ENCODE measurements around the gene FGF19. TPM values are rescaled to one million over a fixed set of nuclear protein-coding genes. Genes with fewer than 3 reads are reported as not detected.

FGF19 gene
- total RNA-seq: not detected

DNA sequence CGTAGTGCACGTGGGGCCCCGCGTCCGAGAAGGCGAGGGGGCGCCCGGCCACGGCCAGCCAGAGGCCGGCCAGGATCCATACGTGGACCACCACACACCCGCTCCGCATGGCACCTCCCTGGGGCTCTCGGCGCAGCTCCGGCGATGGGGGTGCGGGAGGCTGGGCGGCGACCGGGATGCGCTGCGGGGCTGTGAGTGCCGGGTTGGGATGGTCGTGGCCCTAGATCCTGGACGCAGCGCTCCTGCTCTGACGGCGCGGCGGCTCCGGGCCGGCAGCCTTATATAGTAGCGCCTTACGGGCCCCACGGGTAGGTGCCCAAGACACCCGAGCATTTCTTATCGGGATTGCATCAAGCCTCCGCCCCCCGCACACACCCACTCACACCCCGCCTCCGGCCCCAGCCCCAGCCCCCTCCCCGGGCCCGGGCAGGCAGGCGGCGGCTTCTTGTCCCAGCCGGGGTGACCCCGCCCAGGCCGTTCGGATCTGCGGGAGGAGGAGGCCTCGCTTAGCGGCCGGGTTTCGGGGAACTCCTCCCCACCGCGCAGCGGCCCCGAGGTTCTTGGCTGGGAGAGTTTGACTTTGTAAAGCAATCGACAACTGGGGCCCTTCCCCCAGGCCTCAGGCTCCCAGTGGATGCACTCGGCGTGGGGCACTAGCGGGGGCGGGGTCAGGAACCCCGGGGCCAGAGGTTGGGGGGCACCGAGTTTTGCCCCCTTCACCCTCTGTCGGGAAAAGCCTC is at the start of gene FGF19:
TSS of gene FGF19 (minus strand) at position 255 of the 740 bp plus-strand sequence. CDS start at position 109, 146 bp downstream.
- Histone ChIP-seq H3K36me3 (no peaks in the 10 kb centered on the region), H3K4me3 (peak within 1 kb of the TSS in 2 of 4 donors; percentile 24 to 51), H3K27me3 (peaks cover 22 to 92% (median 26%) of the 10 kb centered on the region in 4 donors), H3K9me3 (no peaks in the 10 kb centered on the region), H3K27ac (no peak within 1 kb of the TSS), H3K4me1 (peaks cover 9 to 52% (median 16%) of the 10 kb centered on the region in 3 donors)
- no peak for DNase-seq
- no peak for TF ChIP-seq POLR2A (IDR thresholded peaks at IDR 0.05)
- intact Hi-C loops (cut with DNase I): loop anchor here (10.0 kb wide), 1 partner anchor 181 kb away; no protein-coding TSS in a partner anchor
- 5% methylated on average over 3 of the region's 67 CpGs; no CpG with 5 or more reads in 1 of the 2 donors for WGBS, 2 donors

- intact Hi-C loops (cut with DNase I): no loop called here
Measured at GRCh38 chr11:69752890-69753289, 49.1 kb upstream of the FGF19 start.

DNA sequence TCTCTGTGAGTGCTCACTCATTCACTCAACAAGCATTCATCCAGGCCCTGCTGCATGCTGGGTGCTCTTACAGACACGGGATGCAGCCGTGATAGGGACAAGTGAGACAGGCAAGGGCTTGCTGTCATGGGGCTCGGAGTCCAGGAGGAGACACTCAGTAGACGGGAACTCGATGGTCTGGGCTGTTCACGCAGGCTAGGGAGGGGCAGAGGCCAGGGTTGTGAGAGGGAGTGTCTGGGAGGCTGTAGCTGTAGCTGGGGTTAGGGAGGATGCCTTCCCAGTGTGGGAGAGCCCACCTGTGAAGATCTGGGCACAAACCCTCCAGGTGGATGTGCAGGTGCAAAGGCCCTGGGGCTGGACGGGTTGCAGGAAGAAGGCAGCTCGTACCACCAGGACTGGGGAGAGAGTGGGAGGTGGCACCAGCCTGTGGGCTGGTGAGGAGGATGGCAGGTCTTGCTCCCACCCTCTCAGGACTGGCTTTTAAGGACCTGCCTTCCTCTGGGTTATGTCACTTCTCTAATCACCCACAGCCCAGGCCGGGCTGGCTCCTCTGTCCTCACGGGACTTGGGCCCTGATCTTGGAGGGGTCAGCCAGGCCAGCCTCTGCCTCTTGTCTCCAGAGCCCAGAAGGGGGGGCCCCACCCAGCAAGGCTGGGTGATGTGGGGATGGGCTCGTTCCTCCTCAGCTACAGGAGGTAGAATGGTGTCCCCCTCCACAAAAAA is 47.2 kb upstream of the FGF19 start:
- intact Hi-C loops (cut with DNase I): no loop called here
- 61 to 66% methylated on average over 7 to 8 of the region's 11 CpGs for WGBS, 2 donors
- Histone ChIP-seq H3K4me3 (no peak overlapping the region), H3K36me3 (no peaks in the 10 kb centered on the region), H3K27me3 (peaks cover 0 to 58% (median 0%) of the 10 kb centered on the region in 4 donors), H3K4me1 (no peaks in the 10 kb centered on the region), H3K9me3 (peaks cover 0 to 3% (median 0%) of the 10 kb centered on the region in 3 donors), H3K27ac (no peak overlapping the region)
- no peak for TF ChIP-seq POLR2A (IDR thresholded peaks at IDR 0.05)
- TF ChIP-seq CTCF (IDR thresholded peaks at IDR 0.05): no peak
- no peak for DNase-seq

More at GRCh38 chr11:69752890-69753289, 49.1 kb upstream of the FGF19 start:
- no peak overlapping the region for H3K27ac ChIP-seq
- no peaks in the 10 kb centered on the region for H3K36me3 ChIP-seq
- peaks cover 0 to 46% (median 0%) of the 10 kb centered on the region in 4 donors for H3K27me3 ChIP-seq
- TF ChIP-seq CTCF (IDR thresholded peaks at IDR 0.05) (no peak), POLR2A (IDR thresholded peaks at IDR 0.05) (no peak)
- no peak for DNase-seq
- H3K4me3 ChIP-seq: no peak overlapping the region
- H3K4me1 ChIP-seq: no peaks in the 10 kb centered on the region
- WGBS, 2 donors: 22% methylated on average over 3 of the region's 4 CpGs; no CpG with 5 or more reads in 1 of the 2 donors
- peaks cover 0 to 4% (median 0%) of the 10 kb centered on the region in 3 donors for H3K9me3 ChIP-seq

GRCh38 chr11:69750108-69750850 is 46.5 kb upstream of the FGF19 start:
- TF ChIP-seq POLR2A (IDR thresholded peaks at IDR 0.05) (no peak), CTCF (IDR thresholded peaks at IDR 0.05) (no peak)
- Histone ChIP-seq H3K9me3 (no peaks in the 10 kb centered on the region), H3K27me3 (peaks cover 0 to 66% (median 0%) of the 10 kb centered on the region in 4 donors), H3K4me1 (no peaks in the 10 kb centered on the region), H3K36me3 (no peaks in the 10 kb centered on the region), H3K4me3 (no peak overlapping the region), H3K27ac (no peak overlapping the region)
- WGBS, 2 donors: 45 to 78% methylated on average over 4 to 5 of the region's 11 CpGs
- DNase-seq: no peak
- intact Hi-C loops (cut with DNase I): no loop called here

- Histone ChIP-seq H3K9me3 (no peaks in the 10 kb centered on the region), H3K27ac (no peak overlapping the region), H3K4me3 (no peak overlapping the region), H3K36me3 (no peaks in the 10 kb centered on the region), H3K4me1 (no peaks in the 10 kb centered on the region), H3K27me3 (peaks cover 0 to 68% (median 0%) of the 10 kb centered on the region in 4 donors)
- intact Hi-C loops (cut with DNase I): no loop called here
- WGBS, 2 donors: 90 to 92% methylated on average over 2 to 4 of the region's 11 CpGs
- no peak for TF ChIP-seq CTCF (IDR thresholded peaks at IDR 0.05)
- TF ChIP-seq POLR2A (IDR thresholded peaks at IDR 0.05): no peak
- DNase-seq: no peak
Measured at GRCh38 chr11:69748637-69749036, 44.8 kb upstream of the FGF19 start.
